Tibial nerve (tissue), 4 donors: ENCODE measurements around the gene POLH. TPM values are rescaled to one million over a fixed set of nuclear protein-coding genes. Genes with fewer than 3 reads are reported as not detected.

ENCODE experiments used
- DNase-seq, 2 donors: peaks; one replicate each; pipeline ENCODE4 v3.0.0-alpha.2; 2019; ENCODE audit warnings: low spot score in 2 of 2
- H3K27ac ChIP-seq, 4 donors: fragments of 200-600 bp; sonication (generic) in 3 of 4; one replicate each; pipeline ENCODE4 v1.5.1; 2017 to 2019; ENCODE audit warnings: mild to moderate bottlenecking in 1 of 4
- H3K27me3 ChIP-seq, 2 donors: fragments of 200-600 bp; sonication (generic) in 1 of 2; one replicate each; pipeline versions ENCODE4 v1.5.1 to v1.6.0; 2017 to 2019
- H3K36me3 ChIP-seq, 3 donors: fragments of 200-600 bp; sonication (generic); one replicate each; pipeline ENCODE4 v1.5.1; 2018 to 2019
- H3K4me1 ChIP-seq, 4 donors: fragments of 200-600 bp; sonication (generic) in 3 of 4; one replicate each; pipeline ENCODE4 v1.5.1; 2017 to 2019
- H3K4me3 ChIP-seq, 4 donors: fragments of 200-600 bp; sonication (generic) in 3 of 4; one replicate each; pipeline ENCODE4 v1.5.1; 2017 to 2019; ENCODE audit warnings: mild to moderate bottlenecking in 1 of 4, moderate library complexity in 1 of 4
- H3K9me3 ChIP-seq, 4 donors: fragments of 200-600 bp; sonication (generic) in 3 of 4; one replicate each; pipeline ENCODE4 v1.5.1; 2017 to 2019
- EP300 ChIP-seq, 2 donors: sonication (generic); formaldehyde crosslinking; IDR thresholded peaks; one replicate each; pipeline ENCODE4 v1.6.1; 2017; ENCODE audit warnings: antibody characterized with exemption in 2 of 2, mild to moderate bottlenecking in 1 of 2
- POLR2A ChIP-seq, 2 donors: fragments of 450-650 bp; IDR thresholded peaks; one replicate each; pipeline ENCODE4 v1.6.1; 2017; ENCODE audit warnings: antibody characterized with exemption in 2 of 2, mild to moderate bottlenecking in 2 of 2, moderate library complexity in 2 of 2
- WGBS, 2 donors: methylation state at CpG; one replicate each; pipeline ENCODE4 v1.1.5; 2018; 5-methylcytosine and 5-hydroxymethylcytosine counted together
- total RNA-seq, 4 donors: library from RNA; depleted of rRNA; stranded (reverse); fragments of >200 nt; gene quantifications; one replicate each; pipeline ENCODE4 v1.1.0, GENCODE V29; 2016
- TF ChIP-seq, protein P1 (sequence below), 5 experiments: fragments of 200-600 bp in 3 of 5; fragments of 450-650 bp in 2 of 5; sonication (generic) in 3 of 5; IDR thresholded peaks; one replicate each; pipeline ENCODE4 v1.5.1; 2016 to 2019; ENCODE audit warnings: antibody characterized with exemption in 5 of 5, mild to moderate bottlenecking in 3 of 5, moderate library complexity in 2 of 5

Gene POLH
- total RNA-seq, 4 donors from 2014 or later = 6.0 to 9.2 (median 8.5) TPM

DNA sequence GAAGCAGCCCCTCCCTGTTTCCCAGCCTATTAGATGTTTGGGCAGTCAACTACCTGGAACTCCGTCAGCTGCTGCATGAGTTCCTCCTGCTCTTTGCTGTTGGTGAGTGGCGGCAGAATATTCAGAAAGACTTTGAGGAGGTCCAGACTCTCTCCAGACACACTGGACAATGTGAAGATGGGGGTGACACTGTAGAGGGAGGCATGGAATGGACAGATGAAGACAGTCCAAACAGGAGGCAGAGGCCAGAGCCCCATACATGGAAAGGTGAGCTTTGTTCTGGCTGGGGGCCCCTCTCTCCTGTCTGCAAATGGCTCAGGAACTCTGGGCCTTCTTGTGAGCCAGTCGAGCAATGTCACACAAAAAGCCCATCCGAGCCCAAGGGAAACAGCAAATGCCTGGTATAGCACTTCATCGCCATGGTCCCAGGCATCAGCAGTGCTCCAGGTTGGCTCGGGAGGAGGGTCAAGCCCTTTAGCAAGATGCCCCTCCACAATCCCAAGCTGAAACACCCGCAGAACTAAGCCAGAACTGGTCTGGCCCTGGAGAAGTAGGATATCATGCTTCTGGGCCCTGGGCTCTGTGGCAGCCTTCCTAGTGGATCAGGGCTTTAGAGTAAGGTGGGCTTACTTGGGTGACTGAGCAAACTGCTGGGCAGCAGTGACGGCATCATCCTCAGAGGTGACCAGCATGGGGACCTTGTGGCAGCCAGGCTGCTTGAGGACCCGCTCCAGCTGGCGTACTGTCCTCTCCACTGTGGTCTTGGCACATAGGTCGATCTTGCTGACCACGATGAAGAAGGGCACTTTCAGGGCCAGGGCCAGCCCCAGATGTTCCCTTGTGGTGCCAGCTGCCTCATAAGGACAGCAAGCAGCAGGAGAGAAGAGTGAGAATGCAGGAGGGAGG, 48.1 kb downstream of the POLH start:
- DNase-seq = no peak

DNA sequence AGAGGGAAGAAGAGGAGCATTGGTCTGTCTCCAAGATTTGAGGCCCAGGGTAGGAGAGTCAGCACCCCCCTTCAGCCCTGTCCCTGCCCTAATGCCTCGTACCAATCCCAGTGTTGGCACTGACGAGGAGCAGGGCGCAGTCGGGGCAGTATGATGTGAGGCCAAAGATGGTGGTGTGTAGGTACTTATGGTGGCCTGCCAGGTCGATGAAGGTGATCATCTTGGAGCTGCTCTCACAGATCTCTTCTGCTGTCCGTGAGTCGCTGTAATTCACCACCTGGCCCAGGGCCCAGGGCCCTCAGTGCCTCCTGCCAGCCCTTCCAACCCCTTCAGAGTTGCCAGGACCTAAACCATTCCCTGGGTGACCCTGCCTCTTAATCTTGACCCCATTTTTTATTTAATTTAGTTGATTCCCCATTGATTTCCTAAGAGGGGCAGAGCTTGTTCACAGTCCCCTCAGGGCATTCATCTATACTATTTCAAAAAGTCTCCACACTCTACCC, 48.9 kb downstream of the POLH start:
- WGBS, 2 donors = 85 to 90% methylated on average over 7 of the region's 7 CpGs
- no peak for TF ChIP-seq EP300 (IDR thresholded peaks at IDR 0.05)
- TF ChIP-seq POLR2A (IDR thresholded peaks at IDR 0.05) = no peak
- TF ChIP-seq, protein P1, sequence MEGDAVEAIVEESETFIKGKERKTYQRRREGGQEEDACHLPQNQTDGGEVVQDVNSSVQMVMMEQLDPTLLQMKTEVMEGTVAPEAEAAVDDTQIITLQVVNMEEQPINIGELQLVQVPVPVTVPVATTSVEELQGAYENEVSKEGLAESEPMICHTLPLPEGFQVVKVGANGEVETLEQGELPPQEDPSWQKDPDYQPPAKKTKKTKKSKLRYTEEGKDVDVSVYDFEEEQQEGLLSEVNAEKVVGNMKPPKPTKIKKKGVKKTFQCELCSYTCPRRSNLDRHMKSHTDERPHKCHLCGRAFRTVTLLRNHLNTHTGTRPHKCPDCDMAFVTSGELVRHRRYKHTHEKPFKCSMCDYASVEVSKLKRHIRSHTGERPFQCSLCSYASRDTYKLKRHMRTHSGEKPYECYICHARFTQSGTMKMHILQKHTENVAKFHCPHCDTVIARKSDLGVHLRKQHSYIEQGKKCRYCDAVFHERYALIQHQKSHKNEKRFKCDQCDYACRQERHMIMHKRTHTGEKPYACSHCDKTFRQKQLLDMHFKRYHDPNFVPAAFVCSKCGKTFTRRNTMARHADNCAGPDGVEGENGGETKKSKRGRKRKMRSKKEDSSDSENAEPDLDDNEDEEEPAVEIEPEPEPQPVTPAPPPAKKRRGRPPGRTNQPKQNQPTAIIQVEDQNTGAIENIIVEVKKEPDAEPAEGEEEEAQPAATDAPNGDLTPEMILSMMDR (IDR thresholded peaks at IDR 0.05) = no peak
- Histone ChIP-seq H3K27ac (no peak overlapping the region), H3K27me3 (no peaks in the 10 kb centered on the region), H3K4me1 (peaks cover 0 to 26% (median 7%) of the 10 kb centered on the region in 4 donors), H3K4me3 (no peak overlapping the region), H3K9me3 (no peaks in the 10 kb centered on the region), H3K36me3 (peaks cover 0 to 65% (median 17%) of the 10 kb centered on the region in 3 donors)
- no peak for DNase-seq

More for the DNA sequence above, 48.1 kb downstream of the POLH start:
- Histone ChIP-seq H3K27me3 (no peaks in the 10 kb centered on the region), H3K9me3 (no peaks in the 10 kb centered on the region), H3K4me3 (no peak overlapping the region), H3K36me3 (peaks cover 0 to 72% (median 17%) of the 10 kb centered on the region in 3 donors), H3K27ac (no peak overlapping the region), H3K4me1 (peaks cover 0 to 26% (median 7%) of the 10 kb centered on the region in 4 donors)
- WGBS, 2 donors = 87 to 94% methylated on average over 11 to 12 of the region's 12 CpGs
- TF ChIP-seq, protein P1 (IDR thresholded peaks at IDR 0.05) = no peak
- TF ChIP-seq POLR2A (IDR thresholded peaks at IDR 0.05) (no peak), EP300 (IDR thresholded peaks at IDR 0.05) (no peak)

DNA sequence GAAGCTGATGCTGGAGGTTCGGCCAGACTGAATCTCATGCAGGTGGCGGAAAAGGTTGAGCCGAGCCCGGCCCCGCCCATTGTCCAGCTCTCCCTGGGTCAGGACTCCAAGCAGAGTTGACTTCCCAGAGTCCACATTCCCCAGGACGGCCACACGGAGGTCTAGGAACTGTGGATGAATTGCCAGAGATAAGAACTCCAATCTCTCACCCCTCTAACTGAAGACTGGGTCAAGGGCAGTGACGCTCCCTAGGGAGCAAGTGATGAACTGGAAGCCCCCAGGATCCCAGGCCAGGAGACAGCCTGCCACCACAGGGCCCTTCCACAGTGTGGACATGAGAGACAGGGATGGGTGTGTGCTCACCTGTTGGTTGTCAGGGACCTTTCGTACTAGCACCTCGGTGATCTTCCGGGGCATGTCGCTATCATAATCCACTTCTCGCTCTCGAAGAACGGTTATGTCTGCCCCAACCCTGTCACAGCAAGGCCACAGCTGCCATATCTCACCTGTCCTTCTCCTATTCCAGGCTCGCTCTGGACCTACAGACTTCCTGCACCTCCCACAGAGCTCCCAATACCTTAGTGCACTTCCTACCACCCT, 49.5 kb downstream of the POLH start:
- WGBS, 2 donors = 94% methylated on average over 15 to 16 of the region's 16 CpGs
- DNase-seq = no peak
- H3K4me1 ChIP-seq = peaks cover 0 to 31% (median 9%) of the 10 kb centered on the region in 4 donors

DNA sequence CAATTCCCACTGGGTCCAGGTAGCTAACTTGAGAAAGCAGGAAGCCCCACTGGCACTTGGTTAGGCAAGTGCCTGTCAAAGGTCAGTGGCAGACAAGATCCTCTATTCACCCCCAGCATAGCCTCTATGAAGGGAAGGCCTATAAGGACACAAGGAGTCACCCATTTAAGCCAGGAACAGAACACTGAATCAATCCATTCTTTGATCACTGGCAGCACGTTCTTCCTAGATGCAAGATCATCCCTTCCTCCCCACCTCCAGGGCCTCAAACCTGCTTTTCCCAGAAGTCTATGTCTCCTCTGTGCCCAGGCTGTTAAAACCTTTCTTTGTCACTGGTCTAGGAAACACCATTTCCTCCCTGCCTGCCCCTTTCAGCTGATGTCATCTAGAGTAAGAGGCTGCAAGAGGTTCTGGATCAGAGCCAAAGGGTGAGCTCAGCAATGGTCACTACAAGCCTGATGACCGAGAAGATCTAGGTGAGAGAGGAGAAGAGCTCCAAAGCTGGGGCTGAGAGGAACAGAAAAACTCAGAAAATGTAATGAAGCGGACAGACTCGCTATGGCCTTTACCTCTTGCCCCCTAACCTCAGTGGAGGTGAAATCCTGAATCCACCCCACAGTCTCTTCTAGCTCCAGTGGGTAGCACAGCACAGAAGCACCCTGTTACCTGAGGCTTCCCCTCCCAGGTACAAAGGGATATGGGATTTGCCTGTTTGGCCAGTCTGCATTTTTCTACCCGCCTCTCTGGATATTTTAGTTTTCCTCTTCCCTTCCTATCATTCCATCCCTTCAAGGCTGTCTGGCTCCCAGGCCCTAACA, 51.2 kb downstream of the POLH start:
- DNase-seq = peak; percentile 60 to 85
- H3K27ac ChIP-seq = peak overlapping the region; percentile 21 to 97 (median 96)
- peaks cover 0 to 41% (median 11%) of the 10 kb centered on the region in 3 donors for H3K36me3 ChIP-seq
- peaks cover 0 to 36% (median 9%) of the 10 kb centered on the region in 4 donors for H3K4me1 ChIP-seq
- TF ChIP-seq, protein P1 (IDR thresholded peaks at IDR 0.05) = no peak
- no peak for TF ChIP-seq POLR2A (IDR thresholded peaks at IDR 0.05)
- TF ChIP-seq EP300 (IDR thresholded peaks at IDR 0.05) = peak in 1 of 2 donors; percentile 57
- no peaks in the 10 kb centered on the region for H3K27me3 ChIP-seq
- 52 to 55% methylated on average over 5 of the region's 5 CpGs for WGBS, 2 donors
- H3K9me3 ChIP-seq = no peaks in the 10 kb centered on the region
- H3K4me3 ChIP-seq = no peak overlapping the region

More for the DNA sequence above, 49.5 kb downstream of the POLH start:
- Histone ChIP-seq H3K9me3 (no peaks in the 10 kb centered on the region), H3K27me3 (no peaks in the 10 kb centered on the region), H3K4me3 (no peak overlapping the region), H3K36me3 (peaks cover 0 to 59% (median 17%) of the 10 kb centered on the region in 3 donors), H3K27ac (no peak overlapping the region)
- TF ChIP-seq POLR2A (IDR thresholded peaks at IDR 0.05) (no peak), EP300 (IDR thresholded peaks at IDR 0.05) (no peak)
- TF ChIP-seq, protein P1 (IDR thresholded peaks at IDR 0.05) = no peak
